Ishikawa (cell line): Measurements from ENCODE around the gene GPR82.

Source experiments
- CEBPB ChIP-seq: IDR thresholded peaks from 2 replicates; pipeline ENCODE4 v1.6.1; 2012
- CREB1 ChIP-seq: IDR thresholded peaks from 2 replicates; pipeline ENCODE4 v1.6.1; 2012; ENCODE audit warnings: low read depth
- EGR1 ChIP-seq: IDR thresholded peaks from 2 replicates; pipeline ENCODE4 v1.6.1; 2012
- EP300 ChIP-seq: IDR thresholded peaks from 2 replicates; pipeline ENCODE4 v1.6.1; 2012; ENCODE audit warnings: borderline replicate concordance
- FOXM1 ChIP-seq: IDR thresholded peaks from 2 replicates; pipeline ENCODE4 v1.6.1; 2012; ENCODE audit warnings: low read depth, borderline replicate concordance
- NFIC ChIP-seq: IDR thresholded peaks from 2 replicates; pipeline ENCODE4 v1.6.1; 2012
- RAD21 ChIP-seq: IDR thresholded peaks from 2 replicates; pipeline ENCODE4 v1.6.1; 2012; ENCODE audit warnings: low read depth
- TAF1 ChIP-seq: IDR thresholded peaks from 2 replicates; pipeline ENCODE4 v1.6.1; 2012; ENCODE audit warnings: low read depth, mild to moderate bottlenecking
- TCF12 ChIP-seq: IDR thresholded peaks from 2 replicates; pipeline ENCODE4 v1.6.1; 2012; ENCODE audit warnings: low read depth
- TEAD4 ChIP-seq: IDR thresholded peaks from 2 replicates; pipeline ENCODE4 v1.6.1; 2012
- YY1 ChIP-seq: IDR thresholded peaks from 2 replicates; pipeline ENCODE4 v1.6.1; 2012; ENCODE audit warnings: low read depth
- ZBTB7A ChIP-seq: IDR thresholded peaks from 2 replicates; pipeline ENCODE4 v1.6.1; 2012; ENCODE audit warnings: low read depth
- TF ChIP-seq, protein P1 (sequence below): IDR thresholded peaks from 2 replicates; pipeline ENCODE4 v1.6.1; 2012; ENCODE audit warnings: low read depth, mild to moderate bottlenecking
- TF ChIP-seq, protein P2 (sequence below): IDR thresholded peaks from 2 replicates; pipeline ENCODE4 v1.6.1; 2012
- TF ChIP-seq, protein P3 (sequence below): IDR thresholded peaks from 2 replicates; pipeline ENCODE4 v1.6.1; 2012

The GPR82 gene

DNA sequence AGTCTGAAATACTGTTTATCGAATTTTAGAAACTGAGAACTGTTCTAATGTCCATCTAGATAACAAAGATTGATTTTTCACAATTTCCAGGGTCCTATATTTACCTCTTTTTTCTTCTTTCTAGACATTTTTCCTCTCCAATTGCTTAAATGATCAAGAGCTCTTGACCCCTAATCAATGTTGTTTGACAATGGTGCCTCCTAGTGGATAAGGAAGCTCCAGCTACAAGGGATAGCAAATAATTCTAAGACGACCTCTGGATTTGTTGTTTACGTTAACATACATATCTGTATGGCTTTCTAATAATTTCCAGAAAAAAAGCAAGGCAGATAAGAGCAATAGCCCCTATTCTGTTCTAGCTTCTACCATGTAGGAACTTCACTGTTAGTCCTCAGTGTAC lies 35.8 kb downstream of the GPR82 start:
- TF ChIP-seq FOXM1 (no peak), NFIC (no peak), RAD21 (peak; percentile 42; the same call in 1 of the 2 replicates), CREB1 (no peak)
- TF ChIP-seq, protein P1, sequence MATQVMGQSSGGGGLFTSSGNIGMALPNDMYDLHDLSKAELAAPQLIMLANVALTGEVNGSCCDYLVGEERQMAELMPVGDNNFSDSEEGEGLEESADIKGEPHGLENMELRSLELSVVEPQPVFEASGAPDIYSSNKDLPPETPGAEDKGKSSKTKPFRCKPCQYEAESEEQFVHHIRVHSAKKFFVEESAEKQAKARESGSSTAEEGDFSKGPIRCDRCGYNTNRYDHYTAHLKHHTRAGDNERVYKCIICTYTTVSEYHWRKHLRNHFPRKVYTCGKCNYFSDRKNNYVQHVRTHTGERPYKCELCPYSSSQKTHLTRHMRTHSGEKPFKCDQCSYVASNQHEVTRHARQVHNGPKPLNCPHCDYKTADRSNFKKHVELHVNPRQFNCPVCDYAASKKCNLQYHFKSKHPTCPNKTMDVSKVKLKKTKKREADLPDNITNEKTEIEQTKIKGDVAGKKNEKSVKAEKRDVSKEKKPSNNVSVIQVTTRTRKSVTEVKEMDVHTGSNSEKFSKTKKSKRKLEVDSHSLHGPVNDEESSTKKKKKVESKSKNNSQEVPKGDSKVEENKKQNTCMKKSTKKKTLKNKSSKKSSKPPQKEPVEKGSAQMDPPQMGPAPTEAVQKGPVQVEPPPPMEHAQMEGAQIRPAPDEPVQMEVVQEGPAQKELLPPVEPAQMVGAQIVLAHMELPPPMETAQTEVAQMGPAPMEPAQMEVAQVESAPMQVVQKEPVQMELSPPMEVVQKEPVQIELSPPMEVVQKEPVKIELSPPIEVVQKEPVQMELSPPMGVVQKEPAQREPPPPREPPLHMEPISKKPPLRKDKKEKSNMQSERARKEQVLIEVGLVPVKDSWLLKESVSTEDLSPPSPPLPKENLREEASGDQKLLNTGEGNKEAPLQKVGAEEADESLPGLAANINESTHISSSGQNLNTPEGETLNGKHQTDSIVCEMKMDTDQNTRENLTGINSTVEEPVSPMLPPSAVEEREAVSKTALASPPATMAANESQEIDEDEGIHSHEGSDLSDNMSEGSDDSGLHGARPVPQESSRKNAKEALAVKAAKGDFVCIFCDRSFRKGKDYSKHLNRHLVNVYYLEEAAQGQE: no peak

DNA sequence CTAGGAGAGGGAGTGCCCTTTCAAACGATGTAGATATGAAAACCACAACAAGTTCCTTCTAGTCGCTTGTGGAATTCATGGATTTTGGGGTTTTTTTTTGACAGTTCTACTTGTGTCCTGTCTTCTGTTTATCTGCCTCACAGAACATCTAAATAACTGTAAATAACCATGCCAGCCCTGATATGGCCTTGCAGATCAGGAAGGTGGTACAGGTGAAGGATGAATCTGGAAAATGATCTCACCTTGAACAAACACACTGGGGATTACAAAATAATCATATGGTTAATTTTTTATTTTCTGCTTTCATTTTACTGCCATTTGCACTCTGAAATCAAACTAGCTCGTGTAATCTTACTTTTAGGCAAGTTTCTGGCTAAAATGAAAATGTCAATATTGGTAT lies 37.2 kb downstream of the GPR82 start:
- TF ChIP-seq NFIC: no peak
- TF ChIP-seq FOXM1: no peak
- TF ChIP-seq, protein P2, sequence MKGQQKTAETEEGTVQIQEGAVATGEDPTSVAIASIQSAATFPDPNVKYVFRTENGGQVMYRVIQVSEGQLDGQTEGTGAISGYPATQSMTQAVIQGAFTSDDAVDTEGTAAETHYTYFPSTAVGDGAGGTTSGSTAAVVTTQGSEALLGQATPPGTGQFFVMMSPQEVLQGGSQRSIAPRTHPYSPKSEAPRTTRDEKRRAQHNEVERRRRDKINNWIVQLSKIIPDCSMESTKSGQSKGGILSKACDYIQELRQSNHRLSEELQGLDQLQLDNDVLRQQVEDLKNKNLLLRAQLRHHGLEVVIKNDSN: no peak
- no peak for TF ChIP-seq EP300
- TF ChIP-seq, protein P3, sequence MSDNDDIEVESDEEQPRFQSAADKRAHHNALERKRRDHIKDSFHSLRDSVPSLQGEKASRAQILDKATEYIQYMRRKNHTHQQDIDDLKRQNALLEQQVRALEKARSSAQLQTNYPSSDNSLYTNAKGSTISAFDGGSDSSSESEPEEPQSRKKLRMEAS: no peak
- no peak for TF ChIP-seq ZBTB7A
- no peak for TF ChIP-seq CREB1
- no peak for TF ChIP-seq YY1
- TF ChIP-seq TAF1: no peak
- no peak for TF ChIP-seq RAD21
- TF ChIP-seq, protein P1: no peak
- no peak for TF ChIP-seq CEBPB
- TF ChIP-seq EGR1: no peak
- no peak for TF ChIP-seq TEAD4
- no peak for TF ChIP-seq TCF12

DNA sequence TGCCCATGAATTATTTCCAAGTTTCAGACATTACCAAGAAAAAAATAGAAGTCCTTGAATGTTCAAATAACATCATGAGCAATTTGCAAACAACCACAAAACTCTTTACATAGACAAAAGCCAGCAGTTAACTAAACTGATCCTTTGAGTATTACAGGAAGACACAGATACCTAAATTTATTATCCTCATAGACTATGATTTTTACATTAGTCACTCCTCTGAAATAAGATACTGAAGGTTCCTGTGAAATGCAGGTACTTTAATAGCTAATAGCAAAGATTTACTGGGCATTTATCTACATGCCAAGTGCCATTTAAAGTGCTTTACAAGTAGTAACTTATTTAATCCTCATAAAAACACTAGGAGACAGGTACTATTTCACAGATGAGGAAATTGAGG lies 37.7 kb downstream of the GPR82 start:
- TF ChIP-seq, protein P2: no peak
- TF ChIP-seq FOXM1 (no peak), RAD21 (no peak), YY1 (no peak)
- TF ChIP-seq, protein P1: no peak

DNA sequence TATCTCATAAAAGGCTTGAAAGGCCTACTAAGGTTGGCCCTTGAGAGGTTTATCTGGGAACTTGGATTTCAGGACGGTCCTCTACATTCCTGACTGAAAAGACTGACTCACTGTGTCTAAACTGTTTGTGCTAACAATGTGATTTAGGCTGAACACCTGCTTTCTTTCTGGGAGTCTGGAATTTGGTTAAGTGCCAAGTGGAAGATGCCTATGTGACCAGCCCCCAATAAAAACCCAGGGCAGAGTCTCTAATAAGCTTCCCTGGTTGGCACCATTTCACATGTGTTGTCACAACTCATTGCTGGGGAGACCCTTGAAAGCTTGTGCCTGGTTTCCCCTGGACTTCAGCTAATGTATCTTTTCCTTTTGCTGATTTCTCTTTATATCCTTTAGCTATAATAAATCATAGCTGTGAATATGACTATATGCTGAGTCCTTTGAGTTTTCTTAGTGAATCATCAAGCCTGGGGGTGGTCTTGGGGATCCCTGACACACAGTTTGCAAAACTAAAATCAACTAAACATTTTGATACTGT lies 55.1 kb downstream of the GPR82 start:
- TF ChIP-seq NFIC (peak; percentile 70), FOXM1 (no peak)
- TF ChIP-seq, protein P1: no peak
